Natural killer cell (primary cell): ENCODE data around the gene LRRC40. TPM values are rescaled to one million over a fixed set of nuclear protein-coding genes. Genes with fewer than 3 reads are reported as not detected.
A peak's percentile ranks its signal among the peaks of the same experiment; 100 is the strongest.

Experiments used
- ATAC-seq, 3 donors: fragments of 150-1000 bp in 2 of 3; fragments of 200-7000 bp in 1 of 3; cut with Tn5 transposase; 1 replicate in 1 of 3; 2 replicates in 2 of 3; pipeline ENCODE4 v1.10.0; 2021; ENCODE audit warnings: mild to moderate bottlenecking in 2 of 3, moderate library complexity in 2 of 3
- DNase-seq, 2 donors: peaks; one replicate each; pipeline versions ENCODE4 v3.0.0 to v3.0.0-alpha.2; 2013 to 2021; ENCODE audit warnings: mixed read lengths in 1 of 2
- H3K27ac ChIP-seq: one replicate; pipeline ENCODE4 v1.5.1; 2013; ENCODE audit warnings: mild to moderate bottlenecking, low read length
- H3K27me3 ChIP-seq: one replicate; pipeline ENCODE4 v1.6.1; 2013; ENCODE audit warnings: low read length; ENCODE audit not compliant: control insufficient read depth, insufficient read depth
- H3K36me3 ChIP-seq: one replicate; pipeline ENCODE4 v1.6.1; 2013; ENCODE audit warnings: low read length; ENCODE audit not compliant: control insufficient read depth, insufficient read depth
- H3K4me1 ChIP-seq: one replicate; pipeline ENCODE4 v1.6.1; 2013; ENCODE audit warnings: low read length; ENCODE audit not compliant: control insufficient read depth, insufficient read depth
- H3K4me3 ChIP-seq: one replicate; pipeline ENCODE4 v1.5.1; 2013; ENCODE audit warnings: low read length
- H3K9me3 ChIP-seq: one replicate; pipeline ENCODE4 v1.6.1; 2013; ENCODE audit warnings: low read length; ENCODE audit not compliant: control insufficient read depth, insufficient read depth
- H3K27ac Mint-ChIP-seq, 2 donors: one replicate each; pipeline ENCODE4 v1.8.0; 2022; ENCODE audit warnings: mild to moderate bottlenecking in 2 of 2, mixed read lengths in 2 of 2, moderate library complexity in 1 of 2
- H3K27me3 Mint-ChIP-seq, 2 donors: one replicate each; pipeline ENCODE4 v1.8.0; 2022; ENCODE audit warnings: low read depth in 2 of 2, mixed read lengths in 2 of 2
- H3K36me3 Mint-ChIP-seq: one replicate; pipeline ENCODE4 v1.8.0; 2022; ENCODE audit warnings: mixed read lengths
- H3K4me1 Mint-ChIP-seq, 2 donors: one replicate each; pipeline ENCODE4 v1.8.0; 2022; ENCODE audit warnings: mixed read lengths in 2 of 2
- H3K4me3 Mint-ChIP-seq: one replicate; pipeline ENCODE4 v1.8.0; 2022; ENCODE audit warnings: mild to moderate bottlenecking, moderate library complexity, mixed read lengths
- H3K9me3 Mint-ChIP-seq, 2 donors: one replicate each; pipeline ENCODE4 v1.8.0; 2022; ENCODE audit warnings: mixed read lengths in 2 of 2
- WGBS: methylation state at CpG from one replicate; pipeline ENCODE4 v1.1.7; 2013; ENCODE audit warnings: missing lambda C conversion rate; ENCODE audit not compliant: insufficient coverage; 5-methylcytosine and 5-hydroxymethylcytosine counted together
- intact Hi-C: fragments of 100-400 bp; cut with micrococcal nuclease; formaldehyde crosslinking; loops from one replicate; pipeline ENCODE4 v1.14.2; 2022
- total RNA-seq, 4 donors: library from RNA; stranded (reverse); fragments of 120-200 nt in 1 of 4; gene quantifications; one replicate each; pipeline versions ENCODE4 v1.2.3 to v1.2.4, GENCODE V29; 2013 to 2022
- TF ChIP-seq, protein P1 (sequence below): fragments of 200-600 bp; IDR thresholded peaks from one replicate; pipeline ENCODE4 v1.8.0; 2022; ENCODE audit warnings: antibody characterized with exemption

The LRRC40 gene
- total RNA-seq, 3 donors from 2014 or later (not counting 1 experiment from before 2014, with no cell fraction given): 15.5 to 18.4 (median 16.5) TPM

DNA sequence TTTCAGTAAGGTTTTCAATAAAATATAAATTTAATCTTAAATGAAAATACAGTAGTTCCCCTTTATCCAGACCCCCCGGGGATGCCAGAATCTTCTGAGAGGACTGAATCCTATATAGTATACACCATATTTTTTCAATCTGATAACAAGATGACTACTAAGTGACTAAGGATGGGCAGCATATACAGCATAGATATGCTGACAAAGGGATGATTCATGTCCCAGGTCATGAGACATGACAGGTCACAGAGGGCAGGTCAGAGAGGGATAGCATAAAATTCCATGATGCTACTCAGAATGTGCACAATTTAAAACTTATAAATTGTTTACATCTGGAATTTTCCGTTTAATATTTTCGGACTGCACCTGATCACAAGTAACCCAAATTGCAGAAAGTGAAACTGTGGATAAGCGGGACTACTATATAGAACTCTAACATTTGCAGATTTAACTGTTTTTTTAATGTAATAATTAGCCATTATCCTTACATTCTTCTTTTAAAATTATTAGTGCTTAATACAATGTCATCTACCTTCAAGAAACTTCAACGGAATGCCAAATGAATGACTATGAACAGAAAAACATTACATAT is 48.8 kb downstream of the LRRC40 start:
- Mint-ChIP-seq H3K27me3 (no peaks in the 10 kb centered on the region), H3K9me3 (no peaks in the 10 kb centered on the region), H3K27ac (no peak overlapping the region), H3K36me3 (no peaks in the 10 kb centered on the region), H3K4me3 (no peak overlapping the region), H3K4me1 (no peaks in the 10 kb centered on the region)
- DNase-seq: no peak
- intact Hi-C loops: no loop called here
- H3K9me3 ChIP-seq: no peaks in the 10 kb centered on the region
- no peak overlapping the region for H3K27ac ChIP-seq
- no peak for ATAC-seq
- no peaks in the 10 kb centered on the region for H3K27me3 ChIP-seq
- no CpG with 5 or more reads among the region's 5 CpGs for WGBS
- no peaks in the 10 kb centered on the region for H3K4me1 ChIP-seq
- no peak overlapping the region for H3K4me3 ChIP-seq
- TF ChIP-seq, protein P1, sequence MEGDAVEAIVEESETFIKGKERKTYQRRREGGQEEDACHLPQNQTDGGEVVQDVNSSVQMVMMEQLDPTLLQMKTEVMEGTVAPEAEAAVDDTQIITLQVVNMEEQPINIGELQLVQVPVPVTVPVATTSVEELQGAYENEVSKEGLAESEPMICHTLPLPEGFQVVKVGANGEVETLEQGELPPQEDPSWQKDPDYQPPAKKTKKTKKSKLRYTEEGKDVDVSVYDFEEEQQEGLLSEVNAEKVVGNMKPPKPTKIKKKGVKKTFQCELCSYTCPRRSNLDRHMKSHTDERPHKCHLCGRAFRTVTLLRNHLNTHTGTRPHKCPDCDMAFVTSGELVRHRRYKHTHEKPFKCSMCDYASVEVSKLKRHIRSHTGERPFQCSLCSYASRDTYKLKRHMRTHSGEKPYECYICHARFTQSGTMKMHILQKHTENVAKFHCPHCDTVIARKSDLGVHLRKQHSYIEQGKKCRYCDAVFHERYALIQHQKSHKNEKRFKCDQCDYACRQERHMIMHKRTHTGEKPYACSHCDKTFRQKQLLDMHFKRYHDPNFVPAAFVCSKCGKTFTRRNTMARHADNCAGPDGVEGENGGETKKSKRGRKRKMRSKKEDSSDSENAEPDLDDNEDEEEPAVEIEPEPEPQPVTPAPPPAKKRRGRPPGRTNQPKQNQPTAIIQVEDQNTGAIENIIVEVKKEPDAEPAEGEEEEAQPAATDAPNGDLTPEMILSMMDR: no peak
- H3K36me3 ChIP-seq: peaks cover 10% of the 10 kb centered on the region

DNA sequence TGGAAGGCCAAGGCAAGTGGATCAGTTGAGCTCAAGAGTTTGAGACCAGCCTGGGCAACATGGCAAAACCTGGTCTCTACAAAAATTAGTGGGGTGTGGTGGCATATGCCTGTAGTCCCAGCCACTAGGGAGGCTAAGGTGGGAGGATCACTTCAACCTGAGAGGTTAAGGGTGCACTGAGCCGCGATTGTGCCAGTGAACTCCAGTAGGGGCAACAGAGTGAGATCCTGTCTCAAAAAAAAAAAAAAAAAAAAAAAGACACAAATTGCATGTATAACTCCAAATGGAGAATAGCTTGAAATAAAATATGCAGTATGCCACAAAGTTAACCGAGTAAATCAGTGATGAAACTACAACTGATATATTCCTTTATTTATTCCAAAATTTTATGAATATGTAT is 51.6 kb downstream of the LRRC40 start:
- H3K27ac Mint-ChIP-seq: no peak overlapping the region
- peaks cover 9% of the 10 kb centered on the region for H3K36me3 ChIP-seq
- TF ChIP-seq, protein P1: no peak

DNA sequence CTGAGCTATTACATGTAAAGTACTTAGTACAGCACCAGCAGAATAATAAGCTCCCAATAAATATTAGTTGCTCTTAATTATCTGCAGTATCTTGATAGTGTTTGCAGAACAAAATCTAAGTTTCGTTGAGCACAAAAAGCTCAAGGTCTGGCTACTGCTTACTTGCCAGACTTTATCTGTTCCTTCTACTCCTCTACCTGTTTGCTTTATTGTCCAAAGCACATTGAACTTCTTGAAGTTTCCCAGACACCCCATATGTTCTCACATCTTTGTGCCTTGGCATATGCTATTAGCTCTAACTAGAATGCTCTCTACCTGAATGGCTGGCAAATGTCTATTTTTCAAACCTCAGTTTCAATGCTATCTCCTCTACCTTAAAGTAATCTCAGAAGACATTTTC is 54.9 kb downstream of the LRRC40 start:
- H3K27me3 Mint-ChIP-seq: no peaks in the 10 kb centered on the region
- WGBS: 100% methylated on average over 1 of the region's 1 CpG
- TF ChIP-seq, protein P1: no peak
- intact Hi-C loops: no loop called here
- Histone ChIP-seq H3K36me3 (peaks cover 16% of the 10 kb centered on the region), H3K4me1 (no peaks in the 10 kb centered on the region), H3K4me3 (no peak overlapping the region), H3K9me3 (no peaks in the 10 kb centered on the region), H3K27me3 (no peaks in the 10 kb centered on the region), H3K27ac (no peak overlapping the region)
- H3K27ac Mint-ChIP-seq: no peak overlapping the region
- DNase-seq (no peak), ATAC-seq (no peak)
- no peaks in the 10 kb centered on the region for H3K9me3 Mint-ChIP-seq
- H3K36me3 Mint-ChIP-seq: no peaks in the 10 kb centered on the region
- no peak overlapping the region for H3K4me3 Mint-ChIP-seq
- peaks cover 0 to 5% of the 10 kb centered on the region in 2 donors for H3K4me1 Mint-ChIP-seq

More for the DNA sequence above, 51.6 kb downstream of the LRRC40 start:
- no CpG with 5 or more reads among the region's 3 CpGs for WGBS
- DNase-seq (peak in 1 of 2 donors; percentile 4), ATAC-seq (no peak)
- intact Hi-C loops: no loop called here
- H3K4me3 ChIP-seq: no peak overlapping the region
- no peaks in the 10 kb centered on the region for H3K4me1 ChIP-seq
- H3K9me3 ChIP-seq: no peaks in the 10 kb centered on the region
- Mint-ChIP-seq H3K4me3 (no peak overlapping the region), H3K9me3 (no peaks in the 10 kb centered on the region), H3K4me1 (peaks cover 0 to 5% of the 10 kb centered on the region in 2 donors), H3K36me3 (no peaks in the 10 kb centered on the region), H3K27me3 (no peaks in the 10 kb centered on the region)
- no peaks in the 10 kb centered on the region for H3K27me3 ChIP-seq
- H3K27ac ChIP-seq: no peak overlapping the region

DNA sequence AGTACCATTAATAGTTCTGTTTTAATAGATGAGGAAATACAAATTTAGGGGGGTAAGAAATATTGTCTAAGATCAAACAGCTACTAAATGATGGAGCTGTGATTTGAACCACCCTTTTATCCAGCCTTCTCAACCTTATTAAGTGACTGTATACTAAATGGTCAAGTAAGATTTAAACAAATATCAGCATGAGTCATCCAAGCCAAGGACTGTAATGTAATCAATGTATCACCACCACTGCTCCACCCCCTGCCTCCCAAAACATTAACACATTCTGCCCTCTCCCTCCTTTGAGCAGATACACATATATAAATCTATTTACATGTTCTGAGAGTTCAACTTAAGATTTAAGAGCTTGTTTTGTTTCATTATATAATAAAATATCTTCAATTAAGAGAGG is 58.9 kb downstream of the LRRC40 start:
- no peaks in the 10 kb centered on the region for H3K9me3 Mint-ChIP-seq
- no peak overlapping the region for H3K27ac Mint-ChIP-seq
- TF ChIP-seq, protein P1: no peak
- no peaks in the 10 kb centered on the region for H3K36me3 Mint-ChIP-seq
- intact Hi-C loops: no loop called here
- no peaks in the 10 kb centered on the region for H3K4me1 ChIP-seq
- no peaks in the 10 kb centered on the region for H3K9me3 ChIP-seq
- DNase-seq: no peak
- no peak for ATAC-seq
- H3K4me3 ChIP-seq: no peak overlapping the region
- H3K4me3 Mint-ChIP-seq: no peak overlapping the region
- no peak overlapping the region for H3K27ac ChIP-seq
- peaks cover 16% of the 10 kb centered on the region for H3K36me3 ChIP-seq
- no peaks in the 10 kb centered on the region for H3K27me3 Mint-ChIP-seq
- no peaks in the 10 kb centered on the region for H3K27me3 ChIP-seq
- peaks cover 0 to 5% of the 10 kb centered on the region in 2 donors for H3K4me1 Mint-ChIP-seq
